Sigmoid colon (tissue), 4 donors: ENCODE results near the gene PPIL6.

Experiments used
- POLR2A ChIP-seq, 2 donors: fragments of 450-650 bp; IDR thresholded peaks; one replicate each; pipeline ENCODE4 v1.6.1; 2016; ENCODE audit warnings: antibody characterized with exemption in 2 of 2, mild to moderate bottlenecking in 2 of 2, moderate library complexity in 2 of 2
- POLR2AphosphoS5 ChIP-seq, 4 donors: sonication (generic); formaldehyde crosslinking; IDR thresholded peaks; one replicate each; pipeline ENCODE4 v1.6.1; 2017; ENCODE audit warnings: antibody characterized with exemption in 4 of 4
- TF ChIP-seq, protein P1 (sequence below), 4 experiments: fragments of 450-650 bp in 3 of 4; fragments of 200-600 bp in 1 of 4; IDR thresholded peaks; one replicate each; pipeline ENCODE4 v1.5.1; 2016 to 2019; ENCODE audit warnings: antibody characterized with exemption in 4 of 4, mild to moderate bottlenecking in 3 of 4, moderate library complexity in 2 of 4

DNA sequence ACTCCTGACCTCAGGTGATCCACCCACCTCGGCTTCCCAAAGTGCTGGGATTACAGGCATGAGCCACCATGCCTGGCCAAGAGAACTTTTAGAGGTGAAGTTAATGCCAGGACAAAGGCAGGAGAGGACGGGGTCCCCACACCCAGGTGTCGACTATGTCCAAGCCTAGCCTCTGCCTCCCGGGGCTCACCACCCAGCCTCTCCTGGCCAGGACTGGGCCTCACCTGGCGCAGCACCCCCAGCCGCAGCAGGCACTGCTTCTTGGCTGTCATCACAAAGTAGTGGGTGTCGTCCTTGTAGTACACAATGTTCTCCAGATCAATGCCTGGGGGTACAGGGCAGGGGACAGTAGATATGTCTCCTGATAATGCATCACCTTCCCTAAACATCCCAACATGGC is 10.9 kb upstream of the PPIL6 start:
- TF ChIP-seq, protein P1, sequence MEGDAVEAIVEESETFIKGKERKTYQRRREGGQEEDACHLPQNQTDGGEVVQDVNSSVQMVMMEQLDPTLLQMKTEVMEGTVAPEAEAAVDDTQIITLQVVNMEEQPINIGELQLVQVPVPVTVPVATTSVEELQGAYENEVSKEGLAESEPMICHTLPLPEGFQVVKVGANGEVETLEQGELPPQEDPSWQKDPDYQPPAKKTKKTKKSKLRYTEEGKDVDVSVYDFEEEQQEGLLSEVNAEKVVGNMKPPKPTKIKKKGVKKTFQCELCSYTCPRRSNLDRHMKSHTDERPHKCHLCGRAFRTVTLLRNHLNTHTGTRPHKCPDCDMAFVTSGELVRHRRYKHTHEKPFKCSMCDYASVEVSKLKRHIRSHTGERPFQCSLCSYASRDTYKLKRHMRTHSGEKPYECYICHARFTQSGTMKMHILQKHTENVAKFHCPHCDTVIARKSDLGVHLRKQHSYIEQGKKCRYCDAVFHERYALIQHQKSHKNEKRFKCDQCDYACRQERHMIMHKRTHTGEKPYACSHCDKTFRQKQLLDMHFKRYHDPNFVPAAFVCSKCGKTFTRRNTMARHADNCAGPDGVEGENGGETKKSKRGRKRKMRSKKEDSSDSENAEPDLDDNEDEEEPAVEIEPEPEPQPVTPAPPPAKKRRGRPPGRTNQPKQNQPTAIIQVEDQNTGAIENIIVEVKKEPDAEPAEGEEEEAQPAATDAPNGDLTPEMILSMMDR (IDR thresholded peaks at IDR 0.05), result no peak
- TF ChIP-seq POLR2A (IDR thresholded peaks at IDR 0.05), result no peak
- TF ChIP-seq POLR2AphosphoS5 (IDR thresholded peaks at IDR 0.05), result no peak
